HCT116 (cell line): ENCODE measurements around the gene SLC27A5.

Experiments used
- EZH2 ChIP-seq: fragments of 200-600 bp; sonication (generic); IDR thresholded peaks from 2 replicates; pipeline ENCODE4 v1.6.1; 2017; ENCODE audit warnings: antibody characterized with exemption, mixed run types
- POLR2A ChIP-seq: IDR thresholded peaks from 2 replicates; pipeline ENCODE4 v1.7.0; 2011; ENCODE audit warnings: borderline replicate concordance; ENCODE audit not compliant: insufficient read depth, insufficient read length; ENCODE audit errors: extremely low read depth
- RAD21 ChIP-seq: IDR thresholded peaks from 2 replicates; pipeline ENCODE4 v1.6.1; 2012; ENCODE audit warnings: low read depth, mild to moderate bottlenecking
- TF ChIP-seq, protein P1 (sequence below), 3 experiments: fragments of 200-600 bp in 1 of 3; sonication (generic) in 1 of 3; IDR thresholded peaks in 2 of 3; conservative IDR thresholded peaks in 1 of 3; 2 replicates each; pipeline ENCODE4 v1.5.1; 2012 to 2017; ENCODE audit warnings: low read depth in 2 of 3, low read length in 2 of 3, antibody characterized with exemption in 1 of 3, borderline replicate concordance in 1 of 3, control low read depth in 1 of 3, mild to moderate bottlenecking in 1 of 3, mixed read lengths in 1 of 3, mixed run types in 1 of 3, moderate library complexity in 1 of 3; ENCODE audit not compliant: insufficient read depth in 1 of 3

DNA sequence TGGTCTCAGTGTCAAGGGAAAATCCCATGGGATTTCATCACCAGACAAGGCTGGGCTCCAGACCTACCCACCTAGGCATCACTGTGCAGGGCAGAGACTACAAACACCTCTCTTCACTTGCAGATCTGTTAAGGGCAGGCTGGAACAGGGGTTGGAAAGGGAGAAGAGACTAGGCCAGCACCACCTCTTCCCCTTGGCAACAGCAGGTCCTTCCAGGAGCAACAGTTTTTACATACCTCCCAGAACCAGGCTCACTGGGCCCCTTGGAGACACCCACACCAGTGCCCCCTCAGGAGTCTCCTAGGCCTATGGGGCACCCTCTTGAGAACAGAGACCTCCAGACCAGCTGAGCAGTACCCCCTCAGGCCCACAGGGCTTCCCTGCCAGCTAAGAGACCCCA is 49.1 kb upstream of the SLC27A5 start:
- TF ChIP-seq POLR2A (no peak), RAD21 (no peak), EZH2 (no peak)
- TF ChIP-seq, protein P1, sequence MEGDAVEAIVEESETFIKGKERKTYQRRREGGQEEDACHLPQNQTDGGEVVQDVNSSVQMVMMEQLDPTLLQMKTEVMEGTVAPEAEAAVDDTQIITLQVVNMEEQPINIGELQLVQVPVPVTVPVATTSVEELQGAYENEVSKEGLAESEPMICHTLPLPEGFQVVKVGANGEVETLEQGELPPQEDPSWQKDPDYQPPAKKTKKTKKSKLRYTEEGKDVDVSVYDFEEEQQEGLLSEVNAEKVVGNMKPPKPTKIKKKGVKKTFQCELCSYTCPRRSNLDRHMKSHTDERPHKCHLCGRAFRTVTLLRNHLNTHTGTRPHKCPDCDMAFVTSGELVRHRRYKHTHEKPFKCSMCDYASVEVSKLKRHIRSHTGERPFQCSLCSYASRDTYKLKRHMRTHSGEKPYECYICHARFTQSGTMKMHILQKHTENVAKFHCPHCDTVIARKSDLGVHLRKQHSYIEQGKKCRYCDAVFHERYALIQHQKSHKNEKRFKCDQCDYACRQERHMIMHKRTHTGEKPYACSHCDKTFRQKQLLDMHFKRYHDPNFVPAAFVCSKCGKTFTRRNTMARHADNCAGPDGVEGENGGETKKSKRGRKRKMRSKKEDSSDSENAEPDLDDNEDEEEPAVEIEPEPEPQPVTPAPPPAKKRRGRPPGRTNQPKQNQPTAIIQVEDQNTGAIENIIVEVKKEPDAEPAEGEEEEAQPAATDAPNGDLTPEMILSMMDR (IDR thresholded peaks at IDR 0.05 in 2 of 3, conservative IDR thresholded peaks at IDR 0.05 in 1 of 3; ENCODE audit: borderline replicate concordance in 1 of 3, insufficient read depth in 1 of 3, low read depth in 2 of 3, low read length in 2 of 3): no peak
